Cardiac muscle cell (in vitro differentiated cells and primary cell): ENCODE measurements around the gene PVR. TPM values are rescaled to one million over a fixed set of nuclear protein-coding genes. Genes with fewer than 3 reads are reported as not detected.

Experiments used
- DNase-seq, 2 donors: peaks; one replicate each; pipeline versions ENCODE4 v3.0.0 to v3.0.0-alpha.2; 2010 to 2017; ENCODE audit warnings: low read depth in 1 of 2, low spot score in 1 of 2
- H3K27ac ChIP-seq: fragments of 200-600 bp; sonication (generic); 2 replicates; pipeline ENCODE4 v1.5.1; 2016
- H3K27me3 ChIP-seq: fragments of 200-600 bp; sonication (generic); 2 replicates; pipeline ENCODE4 v1.6.0; 2016; ENCODE audit warnings: control low read depth
- H3K36me3 ChIP-seq: fragments of 200-600 bp; sonication (generic); 2 replicates; pipeline ENCODE4 v1.5.1; 2016; ENCODE audit warnings: control low read depth
- H3K4me1 ChIP-seq: fragments of 200-600 bp; sonication (generic); 2 replicates; pipeline ENCODE4 v1.8.1; 2017; ENCODE audit warnings: low read depth, mild to moderate bottlenecking, mixed run types
- H3K4me3 ChIP-seq: fragments of 200-600 bp; sonication (generic); 2 replicates; pipeline ENCODE4 v1.5.1; 2016; ENCODE audit warnings: mild to moderate bottlenecking
- H3K9me3 ChIP-seq: fragments of 200-600 bp; sonication (generic); 2 replicates; pipeline ENCODE4 v1.5.1; 2017; ENCODE audit warnings: low read depth, mild to moderate bottlenecking, control low read depth
- polyA plus RNA-seq: library from polyadenylated mRNA; unstranded; fragments of >200 nt; fragmentation: Nextera tagmentation; extraction: Ambion mirVana; gene quantifications from 2 replicates; pipeline ENCODE4 v1.2.1, GENCODE V29; 2016
- total RNA-seq: library from RNA; depleted of rRNA; stranded (reverse); fragments of >200 nt; gene quantifications from 2 replicates; pipeline ENCODE4 v1.2.3, GENCODE V29; 2016
- TF ChIP-seq, protein P1 (sequence below): IDR thresholded peaks from 2 replicates; pipeline ENCODE4 v1.5.1; 2012; ENCODE audit warnings: low read depth, mild to moderate bottlenecking, low read length

PVR gene
- total and polyA plus RNA-seq, 2 experiments from 2014 or later: 19.6 to 20.8 TPM

DNA sequence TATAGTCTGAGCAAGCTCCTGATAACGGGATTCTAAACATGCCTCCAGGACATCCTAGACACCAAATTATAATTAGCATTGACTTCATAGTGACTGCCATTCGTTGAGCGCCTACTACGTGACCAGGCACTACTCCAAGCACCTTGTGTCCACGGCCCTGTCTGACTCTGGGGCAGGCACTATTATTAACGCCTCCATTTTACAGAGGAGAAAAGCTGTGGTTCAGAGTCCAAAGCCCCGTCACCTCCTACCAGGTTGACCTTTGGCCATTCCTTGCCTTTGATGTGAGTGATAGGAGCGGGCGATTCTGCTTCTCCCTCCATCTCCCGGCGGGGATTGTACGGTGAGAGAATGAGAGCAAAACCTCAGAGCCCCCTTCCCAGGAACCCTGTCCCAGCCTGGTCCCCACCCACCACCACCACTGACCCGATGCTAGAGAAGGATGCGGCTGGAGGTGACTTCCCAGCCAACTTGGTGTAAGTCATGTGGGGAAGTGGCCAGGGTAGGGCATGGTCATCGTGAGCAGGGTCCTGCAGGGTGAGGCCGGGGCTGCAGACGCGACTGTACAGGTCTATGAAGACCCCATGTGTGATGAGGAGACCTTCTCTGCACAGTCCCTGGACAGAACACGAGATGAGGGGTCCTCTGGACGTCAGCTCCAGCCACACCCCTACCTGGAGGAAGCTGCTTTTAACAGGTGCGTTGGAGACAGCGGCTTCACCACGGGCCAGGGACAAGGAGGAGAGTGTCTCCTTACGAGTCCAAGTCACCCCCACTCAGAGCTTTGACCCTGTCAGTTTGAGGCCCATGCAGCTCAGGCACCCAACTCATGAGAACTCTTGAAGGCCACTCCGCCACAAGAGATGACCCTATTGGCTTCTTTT is 30.2 kb upstream of the PVR start, which contains the start of gene IGSF23:
IGSF23 (plus strand) TSS at position 269 of the 884 bp plus-strand sequence; CDS start at position 352, 83 bp downstream.
- Histone ChIP-seq H3K36me3 (no peaks in the 10 kb centered on the region), H3K9me3 (no peaks in the 10 kb centered on the region), H3K27ac (no peak within 1 kb of the TSS), H3K27me3 (no peaks in the 10 kb centered on the region), H3K4me3 (no peak within 1 kb of the TSS), H3K4me1 (no peaks in the 10 kb centered on the region)
- DNase-seq: no peak
- TF ChIP-seq, protein P1, sequence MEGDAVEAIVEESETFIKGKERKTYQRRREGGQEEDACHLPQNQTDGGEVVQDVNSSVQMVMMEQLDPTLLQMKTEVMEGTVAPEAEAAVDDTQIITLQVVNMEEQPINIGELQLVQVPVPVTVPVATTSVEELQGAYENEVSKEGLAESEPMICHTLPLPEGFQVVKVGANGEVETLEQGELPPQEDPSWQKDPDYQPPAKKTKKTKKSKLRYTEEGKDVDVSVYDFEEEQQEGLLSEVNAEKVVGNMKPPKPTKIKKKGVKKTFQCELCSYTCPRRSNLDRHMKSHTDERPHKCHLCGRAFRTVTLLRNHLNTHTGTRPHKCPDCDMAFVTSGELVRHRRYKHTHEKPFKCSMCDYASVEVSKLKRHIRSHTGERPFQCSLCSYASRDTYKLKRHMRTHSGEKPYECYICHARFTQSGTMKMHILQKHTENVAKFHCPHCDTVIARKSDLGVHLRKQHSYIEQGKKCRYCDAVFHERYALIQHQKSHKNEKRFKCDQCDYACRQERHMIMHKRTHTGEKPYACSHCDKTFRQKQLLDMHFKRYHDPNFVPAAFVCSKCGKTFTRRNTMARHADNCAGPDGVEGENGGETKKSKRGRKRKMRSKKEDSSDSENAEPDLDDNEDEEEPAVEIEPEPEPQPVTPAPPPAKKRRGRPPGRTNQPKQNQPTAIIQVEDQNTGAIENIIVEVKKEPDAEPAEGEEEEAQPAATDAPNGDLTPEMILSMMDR: no peak

- H3K9me3 ChIP-seq: no peaks in the 10 kb centered on the region
- H3K4me3 ChIP-seq: no peak overlapping the region
- TF ChIP-seq, protein P1: no peak
- no peaks in the 10 kb centered on the region for H3K36me3 ChIP-seq
- no peaks in the 10 kb centered on the region for H3K27me3 ChIP-seq
- no peak for DNase-seq
- no peak overlapping the region for H3K27ac ChIP-seq
- no peaks in the 10 kb centered on the region for H3K4me1 ChIP-seq
Observed at GRCh38 chr19:44614313-44614712, 29.4 kb upstream of the PVR start.

- H3K27ac ChIP-seq: no peak overlapping the region
- DNase-seq: no peak
- H3K36me3 ChIP-seq: no peaks in the 10 kb centered on the region
- no peak overlapping the region for H3K4me3 ChIP-seq
- TF ChIP-seq, protein P1: no peak
- H3K9me3 ChIP-seq: no peaks in the 10 kb centered on the region
- H3K27me3 ChIP-seq: no peaks in the 10 kb centered on the region
- H3K4me1 ChIP-seq: no peaks in the 10 kb centered on the region
Observed at GRCh38 chr19:44615863-44616247, 27.9 kb upstream of the PVR start.

- no peak for DNase-seq
- Histone ChIP-seq H3K27ac (no peak overlapping the region), H3K9me3 (no peaks in the 10 kb centered on the region), H3K36me3 (no peaks in the 10 kb centered on the region), H3K4me3 (no peak overlapping the region), H3K27me3 (no peaks in the 10 kb centered on the region), H3K4me1 (no peaks in the 10 kb centered on the region)
- TF ChIP-seq, protein P1: no peak
Observed at GRCh38 chr19:44617110-44617880, 26.4 kb upstream of the PVR start.

DNA sequence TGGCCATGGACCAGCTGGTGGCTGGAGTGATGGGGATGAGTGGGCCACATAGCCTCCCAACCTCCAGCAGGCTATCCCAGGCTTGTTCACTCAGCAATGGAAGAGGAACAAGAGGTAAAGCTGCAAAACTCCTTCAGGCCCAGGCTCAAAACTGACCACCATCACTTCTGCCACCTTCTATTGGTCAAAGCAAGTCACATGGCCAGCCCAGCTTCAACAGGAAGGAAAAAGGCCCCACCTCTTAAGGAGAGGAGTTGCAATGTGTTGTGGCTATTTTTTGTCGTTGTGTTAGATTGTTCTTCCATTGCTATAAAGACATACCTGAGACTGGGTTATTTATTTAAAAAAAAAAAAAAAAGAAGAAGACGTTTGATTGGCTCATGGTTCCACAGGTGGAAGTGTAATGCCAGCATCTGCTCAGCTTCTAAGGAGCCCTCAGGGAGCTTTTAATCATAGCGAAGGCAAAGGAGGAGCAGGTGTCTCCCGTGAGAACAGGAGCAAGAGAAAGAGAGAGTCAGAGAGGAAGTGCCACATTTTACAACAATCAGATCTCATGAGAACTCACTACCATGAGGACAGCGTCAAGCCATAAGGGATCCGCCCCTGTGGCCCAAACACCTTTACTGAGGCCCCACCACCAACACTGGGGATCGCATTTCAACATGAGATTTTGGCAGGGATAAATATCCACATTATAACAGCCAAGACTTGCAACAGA is 24.9 kb upstream of the PVR start:
- no peak for DNase-seq
- no peak overlapping the region for H3K4me3 ChIP-seq
- no peaks in the 10 kb centered on the region for H3K4me1 ChIP-seq
- H3K27me3 ChIP-seq: no peaks in the 10 kb centered on the region
- H3K9me3 ChIP-seq: no peaks in the 10 kb centered on the region
- no peak overlapping the region for H3K27ac ChIP-seq
- no peaks in the 10 kb centered on the region for H3K36me3 ChIP-seq
- TF ChIP-seq, protein P1: no peak
